ENCODE data around the gene ACAD11.
"Not testable (repeated sequence)": the region's sequence is repeated elsewhere in the genome, so short reads cannot be mapped to it uniquely, and the experiment has no call there.

Gene ACAD11

DNA sequence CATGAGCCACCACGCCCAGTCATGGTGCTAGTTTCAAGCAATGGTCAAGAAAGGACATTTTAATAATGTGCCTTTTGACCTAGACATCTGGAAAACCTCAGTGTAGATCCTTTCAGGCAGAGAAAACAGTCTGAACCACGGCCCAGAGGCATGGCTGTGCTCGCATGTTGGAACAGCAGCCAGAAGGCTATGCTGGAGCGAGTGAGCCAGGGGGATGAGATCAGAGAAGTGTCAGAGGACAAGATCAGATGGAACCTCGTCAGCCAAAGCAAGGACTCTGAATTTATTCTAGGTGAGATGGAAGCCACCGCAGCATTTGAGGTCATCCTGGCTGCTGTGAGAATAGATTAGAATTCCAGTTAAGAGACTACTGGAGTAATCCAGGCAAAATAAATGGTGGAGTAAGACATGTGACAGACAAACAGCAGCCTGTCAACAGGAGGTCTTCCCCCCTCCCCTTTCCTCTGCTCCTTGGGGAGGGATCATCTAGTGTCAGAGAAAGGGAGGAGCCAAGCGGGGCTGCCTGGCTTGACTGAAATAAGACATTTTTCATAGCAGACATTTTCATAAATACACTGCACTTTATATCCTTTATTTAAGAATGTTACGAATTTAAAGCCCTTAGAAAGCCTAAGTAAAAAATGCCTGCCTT, 103.0 kb downstream of the ACAD11 start:
- DNase-seq (ENCODE audit: insufficient read length, low spot score) (no peak), FAIRE-seq (no peak)

DNA sequence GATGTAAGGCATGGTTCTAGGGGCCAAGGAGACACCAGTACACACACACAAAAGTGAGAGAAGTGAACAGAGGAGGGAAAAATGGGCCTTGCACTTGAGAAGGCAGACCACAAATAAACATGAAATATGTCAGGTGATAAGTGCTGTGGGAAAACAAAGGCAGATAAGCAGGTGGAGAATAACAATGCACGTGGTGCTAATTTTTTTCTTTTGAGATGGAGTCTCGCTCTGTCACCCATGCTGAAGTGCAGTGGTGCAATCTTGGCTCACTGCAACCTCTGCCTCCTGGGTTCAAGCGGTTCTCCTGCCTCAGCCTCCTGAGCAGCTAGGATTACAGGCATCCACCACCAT, 103.6 kb downstream of the ACAD11 start:
- FAIRE-seq; DNase-seq (ENCODE audit: insufficient read length, low spot score): not testable (repeated sequence)

DNA sequence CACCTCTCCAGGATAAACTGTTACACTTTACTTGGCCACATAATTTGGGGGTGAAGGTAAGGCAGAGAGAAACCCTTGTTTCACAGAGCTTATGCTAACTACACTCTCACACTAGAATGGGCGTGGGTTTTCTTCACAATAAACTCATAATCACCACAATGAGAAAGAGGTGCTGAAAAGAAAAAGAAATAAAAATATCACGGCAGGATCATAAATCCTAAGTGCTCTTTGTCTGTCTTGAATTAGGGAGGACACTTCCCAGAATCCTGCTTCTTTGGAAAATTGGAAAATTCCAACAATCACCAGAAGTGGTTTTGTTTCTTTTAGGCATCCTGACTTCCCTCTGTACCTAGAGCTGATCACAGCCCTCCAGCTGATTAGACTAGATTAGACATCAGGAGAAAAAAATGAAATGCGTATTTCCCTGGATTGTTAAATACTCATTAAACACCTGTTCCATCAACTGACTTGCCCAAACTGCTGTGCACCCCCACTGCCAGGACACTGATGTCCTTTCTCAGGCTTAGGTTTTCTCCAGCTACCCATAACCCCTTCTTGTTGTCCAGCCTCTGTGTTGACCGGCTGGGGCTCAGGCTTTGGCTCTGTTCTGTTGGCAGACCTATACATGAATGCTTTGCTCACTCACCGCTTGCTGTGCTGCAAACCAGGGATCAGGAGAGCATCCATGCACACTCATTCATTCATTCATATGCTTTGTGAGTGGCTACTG, 104.1 kb downstream of the ACAD11 start:
- DNase-seq (ENCODE audit: insufficient read length, low spot score) (no peak), FAIRE-seq (no peak)

DNA sequence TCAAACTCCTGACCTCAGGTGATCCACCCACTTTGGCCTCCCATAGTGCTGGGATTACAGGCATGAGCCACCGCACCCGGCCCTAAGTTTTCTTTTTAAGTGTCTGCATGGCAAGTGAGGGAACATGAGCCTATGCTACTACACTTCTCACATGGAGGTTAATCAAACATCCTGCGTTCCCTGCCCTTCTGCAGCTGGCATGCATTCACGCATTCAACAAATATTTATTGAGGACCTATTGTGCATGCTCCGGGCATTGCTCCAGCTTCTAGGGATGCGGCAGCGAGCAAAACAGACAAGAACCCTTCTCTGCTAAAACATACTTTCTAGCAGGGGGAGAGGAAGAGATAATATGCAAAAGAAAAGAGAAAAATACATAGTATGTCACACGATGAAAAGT, 105.2 kb downstream of the ACAD11 start:
- DNase-seq (ENCODE audit: insufficient read length, low spot score): no peak
- no peak for FAIRE-seq

DNA sequence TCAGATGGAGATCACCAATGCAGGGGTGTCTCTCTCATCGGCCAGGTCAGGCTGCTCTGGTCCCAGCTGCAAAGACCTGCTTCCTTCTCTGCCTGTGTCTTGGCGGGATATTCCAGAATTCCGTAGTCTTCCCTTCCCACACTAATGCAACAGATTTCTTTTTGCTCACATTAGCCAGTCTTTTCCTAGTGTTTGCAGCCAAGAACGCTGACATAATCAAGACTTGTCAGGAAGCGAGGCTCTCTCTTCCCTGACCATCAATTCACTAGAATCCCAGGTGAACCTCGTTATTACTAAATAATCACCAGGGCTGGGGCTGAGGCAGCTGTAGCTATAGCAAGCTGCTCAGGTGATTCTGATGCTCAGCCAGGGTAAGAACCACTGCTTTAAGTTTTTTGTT, 105.8 kb downstream of the ACAD11 start:
- DNase-seq (ENCODE audit: insufficient read length, low spot score) (no peak), FAIRE-seq (no peak)

DNA sequence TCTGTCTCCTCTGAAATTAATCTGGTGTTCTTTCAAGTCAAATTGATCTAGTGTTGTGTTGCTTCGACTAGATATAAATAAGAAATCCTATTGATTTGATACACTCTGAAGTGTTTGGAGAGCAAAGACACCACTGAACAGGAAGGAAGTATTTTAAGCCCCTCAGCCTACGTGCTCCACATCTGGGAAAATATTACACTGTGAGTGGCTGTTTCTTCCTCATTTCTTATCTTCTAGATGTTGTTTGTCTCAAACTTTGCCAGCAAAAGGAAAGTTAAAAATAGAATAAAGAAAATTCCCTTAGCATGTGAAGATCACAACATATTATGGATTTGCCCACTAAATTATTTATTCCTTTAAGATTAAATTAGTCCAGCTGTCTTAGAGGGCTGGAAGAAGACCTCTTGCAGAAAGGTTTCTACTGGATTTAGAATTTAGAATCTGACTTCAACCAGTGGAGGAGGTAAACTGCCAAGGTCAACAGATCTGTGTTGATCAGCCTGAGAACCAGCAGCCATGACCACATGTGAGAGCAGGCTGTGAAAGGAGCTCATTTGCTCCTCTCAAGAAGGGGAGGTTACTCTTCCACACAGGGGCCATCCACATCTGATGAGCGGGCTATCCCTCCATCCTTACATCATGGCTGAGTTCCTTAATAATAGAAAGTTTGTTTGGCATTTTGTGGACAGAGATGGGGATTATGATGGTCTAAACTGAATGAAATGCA, 108.9 kb downstream of the ACAD11 start:
- DNase-seq (ENCODE audit: insufficient read length, low spot score) (no peak), FAIRE-seq (no peak)

DNA sequence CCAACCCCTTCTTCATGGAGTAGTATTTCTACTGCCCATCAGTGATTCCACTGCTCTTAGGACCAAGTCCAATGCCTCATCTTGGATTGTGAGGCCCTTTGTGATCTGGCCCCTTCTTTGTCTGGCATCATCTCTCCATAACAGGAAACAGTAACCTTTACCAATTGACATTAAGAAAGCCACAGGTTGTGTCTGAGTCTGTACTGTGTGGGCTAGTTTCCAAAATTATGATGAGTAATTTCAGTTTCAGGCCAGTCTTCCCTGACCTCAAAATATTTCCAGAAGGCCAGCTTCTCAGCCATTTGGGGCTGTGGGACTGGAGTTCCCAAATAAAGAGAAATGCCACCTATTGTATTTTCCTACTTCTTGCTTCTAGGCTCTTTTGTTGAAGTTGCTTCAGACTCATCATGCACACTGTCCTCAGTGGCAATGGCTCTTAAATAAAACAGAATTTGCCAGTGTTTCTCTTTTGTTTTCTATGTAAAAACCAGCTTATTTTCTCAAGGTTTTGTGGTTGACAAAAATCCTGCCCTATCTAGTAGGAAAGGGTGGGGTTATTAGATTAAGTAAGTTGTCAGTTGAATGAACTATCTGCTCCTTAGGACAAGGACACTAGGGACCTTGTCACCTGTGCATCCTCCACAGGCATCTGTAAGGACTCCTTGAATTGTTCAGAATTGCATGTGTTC, 109.6 kb downstream of the ACAD11 start:
- DNase-seq (ENCODE audit: insufficient read length, low spot score): no peak
- FAIRE-seq: peak; percentile 78

DNA sequence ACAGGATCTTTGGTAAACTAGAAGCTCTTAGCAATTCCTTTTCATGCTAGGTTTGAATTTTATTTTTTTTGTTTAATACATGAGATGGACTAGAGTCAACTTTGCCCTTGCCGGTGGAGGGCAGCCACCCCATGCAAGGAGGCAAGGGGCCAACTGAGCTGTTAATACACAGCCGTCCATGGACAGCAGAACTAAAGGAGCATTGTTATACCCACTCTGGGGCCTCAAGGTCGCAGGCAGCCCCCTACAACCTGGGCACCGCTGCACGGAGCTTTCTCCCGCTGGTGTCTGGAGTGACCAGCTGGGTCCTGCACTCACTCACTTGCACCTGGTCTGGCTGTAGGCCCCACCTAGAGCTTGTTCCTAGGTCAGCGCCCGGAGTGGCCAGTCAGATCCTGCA, 110.4 kb downstream of the ACAD11 start:
- DNase-seq (ENCODE audit: insufficient read length, low spot score) (no peak), FAIRE-seq (no peak)

DNA sequence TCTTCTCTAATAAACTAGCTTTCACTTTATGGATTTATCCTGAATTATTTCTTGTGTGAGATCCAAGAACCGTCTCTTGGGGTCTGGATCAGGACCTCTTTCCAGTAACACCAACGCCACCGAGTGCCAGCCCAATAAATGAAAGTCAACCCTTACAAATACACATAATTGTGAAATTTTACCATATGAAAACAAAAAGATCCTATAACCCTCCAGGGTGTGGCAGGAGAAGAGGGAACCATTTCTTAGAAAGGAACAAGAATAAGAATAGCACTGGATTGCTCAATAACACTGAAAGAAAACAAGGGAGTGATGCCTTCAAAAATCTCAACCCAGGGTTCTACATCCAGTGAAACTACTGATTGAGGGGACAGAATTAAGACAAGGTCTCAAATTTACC, 114.1 kb downstream of the ACAD11 start:
- FAIRE-seq: no peak
- DNase-seq (ENCODE audit: insufficient read length, low spot score): no peak

DNA sequence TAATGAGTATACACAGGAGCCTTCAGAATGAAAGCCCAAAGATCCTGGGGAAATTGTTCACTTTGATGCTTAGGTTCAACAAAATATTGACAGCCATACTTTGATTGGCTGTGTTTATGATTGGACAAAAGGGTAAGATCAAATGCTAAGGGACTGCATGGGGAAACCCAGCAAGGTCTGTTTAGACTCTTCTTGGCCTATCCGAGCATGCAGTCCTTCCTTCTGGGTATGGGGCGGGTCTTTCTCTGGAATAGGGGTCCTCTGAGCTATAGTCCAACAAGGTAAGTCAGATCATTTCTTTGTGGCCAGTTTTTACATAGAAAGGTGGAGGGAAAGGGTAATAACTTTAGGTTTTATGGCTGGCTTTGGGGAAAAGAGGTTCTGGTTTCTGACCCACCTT, 115.5 kb downstream of the ACAD11 start:
- no peak for DNase-seq (ENCODE audit: insufficient read length, low spot score)
- FAIRE-seq: no peak

DNA sequence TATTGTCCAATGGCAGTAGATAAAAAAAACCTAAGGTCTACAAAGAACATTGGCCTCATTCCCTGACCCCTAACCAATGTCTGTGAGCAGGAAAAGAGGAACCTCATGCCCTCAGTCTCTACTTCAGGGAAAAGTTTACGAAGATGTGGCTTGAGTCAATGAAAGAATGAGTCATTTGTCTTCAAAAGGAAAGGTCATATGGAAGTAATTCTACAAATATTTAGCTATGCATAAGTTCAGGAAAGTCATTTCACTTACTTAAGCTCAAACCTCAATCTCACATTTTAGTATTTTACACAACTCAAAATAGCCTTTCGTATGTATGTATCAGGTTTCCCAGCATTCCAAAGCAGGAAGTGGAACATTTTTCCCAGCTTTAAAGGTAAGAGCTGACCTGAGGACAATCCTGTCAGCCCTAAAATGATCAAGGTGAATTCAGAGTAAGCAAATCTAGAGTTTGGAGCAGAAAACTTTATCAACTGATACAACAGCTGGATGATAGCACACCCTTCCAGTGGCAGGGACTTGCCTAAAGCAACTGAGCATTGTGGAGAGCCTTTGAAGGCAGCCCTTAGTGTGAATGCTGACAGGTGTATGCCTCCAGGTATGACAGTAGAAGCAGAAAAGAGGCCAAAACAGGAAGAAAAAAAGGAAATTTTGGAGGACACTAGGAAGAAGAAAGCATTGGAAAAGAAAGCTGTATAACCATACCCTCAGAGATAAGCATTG, 116.4 kb downstream of the ACAD11 start:
- FAIRE-seq: peak; percentile 49
- DNase-seq (ENCODE audit: insufficient read length, low spot score): no peak

DNA sequence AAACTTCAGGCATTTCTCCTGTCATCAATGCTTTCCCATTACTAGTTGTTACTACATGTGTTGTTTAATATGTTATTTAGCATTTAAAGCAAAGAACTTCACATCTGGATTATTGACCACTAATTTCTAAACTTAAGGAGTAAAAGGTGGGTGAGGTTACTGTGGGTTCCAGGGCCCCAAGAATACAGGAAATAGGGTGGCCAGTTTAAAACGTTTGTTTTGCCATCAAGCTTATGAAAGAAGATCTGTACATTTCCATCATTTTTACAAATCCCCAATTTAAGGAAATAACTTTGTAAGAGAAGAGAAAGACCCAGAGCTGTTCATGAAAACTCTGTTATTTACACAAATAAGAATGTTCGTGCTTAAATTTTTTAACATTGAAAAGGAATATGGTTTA, 117.0 kb downstream of the ACAD11 start:
- FAIRE-seq: peak; percentile 14
- no peak for DNase-seq (ENCODE audit: insufficient read length, low spot score)

DNA sequence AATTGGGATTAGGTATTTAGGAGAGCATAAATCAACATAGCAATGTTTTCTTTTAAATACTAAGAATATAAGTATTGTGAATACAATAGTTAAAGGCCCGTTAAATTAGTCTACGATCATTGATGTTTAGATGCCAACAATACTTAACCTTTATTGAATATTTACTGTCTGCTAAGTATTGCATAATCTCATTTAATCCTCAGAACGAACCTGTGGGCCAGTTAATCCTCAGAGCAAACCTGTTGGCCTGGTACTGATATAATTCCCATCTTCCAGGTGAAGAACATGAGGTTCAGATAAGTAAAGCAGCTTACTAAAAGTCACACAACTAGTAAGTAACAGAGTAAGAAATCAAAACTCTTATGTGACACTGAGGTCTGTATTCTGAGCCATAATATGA, 119.9 kb downstream of the ACAD11 start:
- no peak for DNase-seq (ENCODE audit: insufficient read length, low spot score)

DNA sequence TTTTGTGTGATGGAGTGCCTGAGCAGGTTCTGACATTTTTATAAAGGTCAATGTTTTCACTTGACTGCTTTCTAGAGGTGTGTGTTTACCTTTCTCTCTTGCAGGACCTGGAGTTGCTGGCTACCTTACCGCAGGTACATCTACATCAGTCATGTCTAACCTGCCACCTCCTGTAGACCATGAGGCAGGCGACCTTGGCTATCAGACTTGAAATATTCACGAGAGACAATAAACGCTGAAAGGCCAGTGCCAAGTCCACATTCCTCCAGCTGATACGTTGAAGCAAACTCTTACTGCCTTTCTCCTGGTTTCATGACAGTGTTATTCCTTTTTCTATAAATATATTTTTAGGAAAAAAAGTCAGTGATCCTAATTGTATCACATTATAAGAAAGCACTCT, 121.5 kb downstream of the ACAD11 start:
- no peak for FAIRE-seq
- DNase-seq (ENCODE audit: insufficient read length, low spot score): no peak

More for the DNA sequence above, 119.9 kb downstream of the ACAD11 start:
- FAIRE-seq: no peak

DNA sequence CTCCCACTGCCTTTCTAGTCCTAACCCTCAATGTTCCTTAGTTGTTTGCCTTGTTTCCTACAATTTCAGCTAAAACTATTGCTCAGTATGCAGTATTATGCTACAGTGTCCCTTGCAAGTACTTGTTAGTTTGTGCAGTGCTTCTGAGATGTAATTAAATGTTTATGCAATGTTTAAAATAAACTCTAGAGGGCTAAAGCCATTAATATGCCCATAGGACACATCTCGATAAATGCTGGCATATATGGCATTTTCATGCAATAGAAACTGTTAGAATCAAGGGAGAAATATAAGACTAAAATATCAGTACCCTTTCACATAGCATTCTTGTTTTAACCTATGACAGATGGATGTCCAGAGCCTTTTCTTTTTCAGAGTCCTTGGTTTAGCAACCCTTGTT, 122.3 kb downstream of the ACAD11 start:
- no peak for FAIRE-seq

DNA sequence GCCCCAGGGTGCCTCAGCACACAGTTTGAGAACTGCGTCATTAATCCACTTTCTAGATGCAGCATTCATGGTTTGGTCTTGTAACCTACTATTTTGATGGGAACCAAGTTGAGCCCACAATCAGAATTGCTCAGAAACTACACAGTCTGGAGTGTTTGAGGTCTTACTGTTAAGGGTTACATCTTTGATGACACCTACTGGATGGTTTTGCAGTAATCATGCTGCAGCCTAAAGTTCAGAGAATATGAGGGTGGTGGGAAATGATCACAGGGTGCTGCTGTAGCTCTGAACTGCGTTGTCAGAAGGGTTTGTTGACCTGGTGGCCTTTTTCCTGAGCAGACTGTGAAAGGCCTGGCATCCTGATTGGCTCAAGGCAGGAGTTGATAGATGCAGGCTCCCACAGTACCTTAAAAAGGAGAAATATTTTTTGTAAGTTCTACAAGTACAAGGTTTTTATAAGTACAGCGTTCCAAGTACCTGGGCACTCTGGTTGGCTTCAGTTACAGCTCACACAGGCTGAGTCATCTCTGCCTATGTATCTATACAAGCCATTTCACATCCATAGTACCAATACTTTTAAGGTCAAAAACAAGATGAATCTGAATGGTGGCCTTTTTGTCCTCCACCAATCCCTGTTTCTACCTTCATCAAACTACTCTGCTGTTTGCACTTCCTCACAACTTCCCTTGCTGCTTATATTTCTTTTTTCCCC, 123.0 kb downstream of the ACAD11 start:
- DNase-seq (ENCODE audit: insufficient read length, low spot score) (no peak), FAIRE-seq (peak; percentile 66)

More for the DNA sequence above, 122.3 kb downstream of the ACAD11 start:
- DNase-seq (ENCODE audit: insufficient read length, low spot score): no peak

DNA sequence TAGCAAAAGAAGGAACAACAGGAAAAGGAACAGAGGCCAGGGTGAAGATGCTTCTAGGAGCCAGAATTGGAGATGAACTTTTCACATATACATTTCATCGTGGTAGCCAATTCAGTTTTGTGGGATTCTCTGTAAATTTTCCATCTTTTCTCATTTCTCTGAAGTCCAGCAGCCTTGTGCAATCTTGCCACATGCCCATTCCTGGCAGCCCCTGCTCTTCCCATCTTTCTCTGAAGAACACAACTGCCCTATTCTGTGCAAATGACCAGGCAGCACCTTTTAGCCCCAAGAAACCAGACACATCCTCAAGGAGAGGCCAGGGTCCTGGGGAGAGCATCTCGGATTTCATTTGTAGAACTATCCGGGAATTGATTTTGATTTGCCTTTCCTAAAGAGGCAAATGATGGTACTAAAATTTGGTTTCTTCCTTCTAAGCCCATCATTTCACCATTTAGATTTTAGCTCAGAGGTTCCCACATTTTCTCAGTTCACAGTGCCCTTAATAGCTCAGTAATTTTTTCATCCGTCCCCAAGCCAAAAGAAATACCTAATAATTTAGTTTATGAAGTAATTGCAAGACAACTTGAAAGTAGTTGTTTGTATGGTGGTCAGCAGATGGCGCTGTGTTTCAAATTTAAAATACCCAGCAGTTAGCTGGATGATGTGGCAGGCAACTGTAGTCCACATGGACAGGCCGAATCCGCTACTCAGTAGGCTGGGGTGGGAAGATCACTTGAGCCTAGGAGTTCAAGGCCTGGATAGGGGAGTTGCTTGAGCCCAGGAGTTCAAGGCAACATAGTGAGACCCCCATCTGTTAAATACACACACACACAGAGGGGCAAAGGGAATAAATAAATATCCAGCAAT, 123.8 kb downstream of the ACAD11 start:
- peak; percentile 16 for DNase-seq (ENCODE audit: insufficient read length, low spot score)
- peak; percentile 82 for FAIRE-seq

DNA sequence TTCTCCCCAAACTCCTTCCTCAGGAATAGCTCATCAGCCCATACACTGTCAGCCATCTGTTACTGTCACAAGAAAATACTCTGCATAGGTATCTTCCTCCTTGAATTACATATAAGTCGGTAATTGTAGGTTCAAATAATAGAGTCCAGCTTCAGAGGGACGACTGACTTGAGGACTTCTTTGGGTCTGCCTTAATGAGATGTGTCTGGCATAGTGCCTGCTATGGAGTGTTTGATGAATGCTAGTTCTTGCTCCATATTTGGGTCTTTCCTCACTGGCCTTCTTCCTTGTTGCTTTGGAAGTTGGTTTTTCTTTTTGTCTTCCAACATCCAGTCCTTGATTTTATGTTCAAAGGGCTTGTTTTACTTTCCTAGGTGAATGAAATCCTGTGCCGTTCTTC, 129.0 kb downstream of the ACAD11 start:
- DNase-seq (ENCODE audit: insufficient read length, low spot score) (no peak), FAIRE-seq (no peak)

DNA sequence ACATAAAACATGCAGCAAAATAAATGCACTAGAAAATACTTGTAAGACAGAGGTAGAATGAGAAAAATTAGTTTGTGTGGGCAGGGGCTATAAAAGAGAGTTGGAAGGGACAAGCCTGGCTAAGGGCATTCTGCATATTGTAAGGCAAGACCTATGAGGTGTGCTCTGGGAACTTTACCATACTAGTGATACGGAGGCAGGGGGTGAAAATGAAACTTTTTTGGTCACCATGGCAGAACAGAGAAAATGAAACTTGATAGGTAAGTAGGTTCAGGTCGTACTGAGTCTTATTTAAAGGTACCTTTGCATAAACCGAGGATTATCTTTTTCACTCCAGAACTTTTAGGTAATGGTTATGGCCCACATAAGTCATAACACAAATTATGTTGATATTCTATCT, 137.3 kb downstream of the ACAD11 start:
- DNase-seq (ENCODE audit: insufficient read length, low spot score): no peak
- FAIRE-seq: peak; percentile 72

All from GM19239 (cell line).